OCI-LY7 (cell line): ENCODE data around the gene ALDH3A1. TPM values are rescaled to one million over a fixed set of nuclear protein-coding genes. Genes with fewer than 3 reads are reported as not detected.

Source experiments
- BruUV-seq: library from RNA; stranded (reverse); fragments of 400-500 nt; replicated peaks from 2 replicates; lab custom pipeline; 2021; lab: Mats Ljungman, UMichigan
- CTCF ChIA-PET: fragments of 300-600 bp; sonication (Branson Sonifier 250); formaldehyde crosslinking; loops from one replicate; lab custom pipeline; 2022; ENCODE audit warnings: antibody characterized with exemption; ENCODE audit not compliant: unreplicated experiment; lab: Charles Lee
- POLR2A ChIA-PET: fragments of 300-600 bp; sonication (Branson Sonifier 250); formaldehyde crosslinking; loops from one replicate; lab custom pipeline; 2022; ENCODE audit warnings: antibody characterized with exemption; lab: Charles Lee
- DNase-seq: peaks from one replicate; pipeline ENCODE4 v3.0.0-alpha.2; 2015; ENCODE audit warnings: low spot score
- H2AFZ ChIP-seq: fragments of 200-600 bp; sonication (generic), shearing (Covaris generic); 2 replicates; pipeline ENCODE4 v1.6.1; 2014; ENCODE audit warnings: mild to moderate bottlenecking, antibody characterized with exemption, low read length, moderate library complexity
- H3K27ac ChIP-seq: fragments of 200-600 bp; sonication (generic); 2 replicates; pipeline ENCODE4 v1.5.1; 2014; ENCODE audit warnings: mixed run types, low read depth, mild to moderate bottlenecking, moderate library complexity, low read length, inconsistent platforms; ENCODE audit not compliant: poor library complexity, severe bottlenecking
- H3K36me3 ChIP-seq: fragments of 200-600 bp; sonication (generic); 2 replicates; pipeline ENCODE4 v1.6.1; 2014; ENCODE audit warnings: mild to moderate bottlenecking, antibody characterized with exemption, low read length, moderate library complexity, mixed read lengths; ENCODE audit not compliant: insufficient read depth
- H3K4me1 ChIP-seq: fragments of 200-600 bp; sonication (generic); 2 replicates; pipeline ENCODE4 v1.5.1; 2014; ENCODE audit warnings: mild to moderate bottlenecking, low read length; ENCODE audit not compliant: insufficient read depth, poor library complexity, severe bottlenecking
- H3K4me2 ChIP-seq: fragments of 200-600 bp; sonication (generic); 2 replicates; pipeline ENCODE4 v1.6.1; 2014; ENCODE audit warnings: mild to moderate bottlenecking, low read length
- H3K4me3 ChIP-seq: fragments of 200-600 bp; sonication (generic); 2 replicates; pipeline ENCODE4 v1.5.1; 2014; ENCODE audit warnings: mild to moderate bottlenecking, low read depth, low read length; ENCODE audit not compliant: poor library complexity, severe bottlenecking
- H3K79me2 ChIP-seq: fragments of 200-600 bp; sonication (generic); 2 replicates; pipeline ENCODE4 v1.6.1; 2016; ENCODE audit warnings: low read depth, mild to moderate bottlenecking, low read length, moderate library complexity, mixed read lengths; ENCODE audit not compliant: insufficient read depth
- H3K9me2 ChIP-seq: fragments of 200-600 bp; sonication (generic); 2 replicates; pipeline ENCODE4 v1.6.1; 2016; ENCODE audit warnings: mild to moderate bottlenecking, low read length, mixed read lengths; ENCODE audit not compliant: insufficient read depth
- H3K9me3 ChIP-seq: fragments of 200-600 bp; sonication (generic); 2 replicates; pipeline ENCODE4 v1.6.1; 2014; ENCODE audit warnings: mild to moderate bottlenecking, mixed run types, low read length, mixed read lengths
- H4K20me1 ChIP-seq: fragments of 200-600 bp; sonication (generic); 2 replicates; pipeline ENCODE4 v1.6.1; 2014; ENCODE audit warnings: mild to moderate bottlenecking, antibody characterized with exemption, low read length, moderate library complexity, mixed read lengths; ENCODE audit not compliant: insufficient read depth
- EZH2phosphoT487 ChIP-seq: fragments of 200-600 bp; sonication (generic); IDR thresholded peaks from 2 replicates; pipeline ENCODE4 v1.6.1; 2018; ENCODE audit warnings: low read depth, borderline replicate concordance, mild to moderate bottlenecking, mixed run types, antibody characterized with exemption, low read length, moderate library complexity, mixed read lengths
- intact Hi-C: fragments of 100-400 bp; cut with micrococcal nuclease; formaldehyde crosslinking; loops from one replicate; pipeline ENCODE4 v1.10.0; 2022; ENCODE audit not compliant: unreplicated experiment
- total RNA-seq, 2 experiments: library from RNA; depleted of rRNA in 1 of 2; stranded (reverse); fragments of >200 nt in 1 of 2; shearing (Covaris generic) in 1 of 2; gene quantifications; 2 replicates each; pipeline ENCODE4 v1.2.3, GENCODE V29; 2014 to 2022
- TF ChIP-seq, protein P1 (sequence below): fragments of 200-600 bp; sonication (generic); conservative IDR thresholded peaks from 2 replicates; pipeline ENCODE4 v1.5.1; 2014; ENCODE audit warnings: mild to moderate bottlenecking, antibody characterized with exemption, low read length, moderate library complexity, mixed read lengths

The ALDH3A1 gene
- total RNA-seq, 2 experiments from 2014 or later: 0.16 TPM; not detected in 1

DNA sequence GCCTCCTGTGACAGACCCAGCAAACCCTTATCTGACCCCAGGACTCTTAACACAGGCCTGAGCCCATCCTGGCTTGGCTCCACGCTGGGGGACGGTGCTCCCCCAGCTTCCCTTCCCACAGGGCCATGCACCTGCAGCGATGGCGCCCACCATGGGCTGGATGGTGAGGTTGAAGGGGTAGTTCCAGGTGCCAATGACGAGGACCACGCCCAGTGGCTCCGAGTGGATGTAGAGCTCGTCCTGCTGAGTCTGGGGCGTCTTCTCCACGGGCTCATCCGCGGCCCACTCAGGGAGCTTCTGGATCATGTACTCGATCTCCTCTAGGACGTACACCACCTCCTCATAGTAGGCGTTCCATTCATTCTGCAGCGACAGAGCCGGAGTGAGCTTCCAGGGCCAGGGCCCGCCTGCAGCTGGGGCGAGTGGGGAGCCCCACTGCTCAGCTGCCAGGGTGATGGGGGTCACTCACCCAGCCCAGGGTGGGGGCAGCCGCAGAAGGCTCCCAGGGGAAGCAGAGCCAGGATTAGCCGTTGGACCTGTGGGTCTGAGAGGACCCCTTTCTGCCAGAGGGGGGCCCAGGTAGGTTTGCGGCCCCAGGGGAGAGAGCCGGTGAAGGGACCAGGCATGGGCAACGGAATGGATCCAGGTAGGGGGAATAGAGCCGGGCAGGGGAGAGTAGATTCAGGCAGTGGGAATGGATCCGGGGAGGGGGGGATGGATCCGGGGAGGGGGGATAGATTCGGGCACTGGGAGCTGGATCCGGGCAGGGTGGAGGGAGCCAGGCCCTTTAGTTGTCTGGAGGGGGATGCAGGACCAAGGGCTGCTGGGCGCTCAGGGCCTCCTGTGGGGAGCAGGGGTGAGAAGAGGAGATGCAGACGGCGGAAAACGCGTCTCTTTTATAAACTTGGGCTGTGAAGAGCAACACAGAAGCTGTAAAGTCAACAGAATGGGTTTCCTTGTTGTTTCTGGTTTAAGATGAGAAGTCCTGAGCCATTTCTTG, 4.7 kb downstream of the ALDH3A1 start:
- intact Hi-C loops: no loop called here
- Histone ChIP-seq H3K79me2 (no peaks in the 10 kb centered on the region), H3K4me2 (no peak overlapping the region), H3K27ac (no peak overlapping the region), H3K36me3 (no peaks in the 10 kb centered on the region), H3K9me2 (no peaks in the 10 kb centered on the region), H3K4me1 (no peaks in the 10 kb centered on the region), H3K9me3 (no peaks in the 10 kb centered on the region), H2AFZ (no peak overlapping the region), H3K4me3 (no peak overlapping the region), H4K20me1 (no peaks in the 10 kb centered on the region)
- POLR2A ChIA-PET: interaction anchor here (1.1 kb wide), 1 partner anchor 16 kb away, joined by 3 read pairs; no protein-coding TSS in a partner anchor
- DNase-seq: no peak
- no TSS peak for BruUV-seq
- CTCF ChIA-PET: no interaction called here
- TF ChIP-seq, protein P1, sequence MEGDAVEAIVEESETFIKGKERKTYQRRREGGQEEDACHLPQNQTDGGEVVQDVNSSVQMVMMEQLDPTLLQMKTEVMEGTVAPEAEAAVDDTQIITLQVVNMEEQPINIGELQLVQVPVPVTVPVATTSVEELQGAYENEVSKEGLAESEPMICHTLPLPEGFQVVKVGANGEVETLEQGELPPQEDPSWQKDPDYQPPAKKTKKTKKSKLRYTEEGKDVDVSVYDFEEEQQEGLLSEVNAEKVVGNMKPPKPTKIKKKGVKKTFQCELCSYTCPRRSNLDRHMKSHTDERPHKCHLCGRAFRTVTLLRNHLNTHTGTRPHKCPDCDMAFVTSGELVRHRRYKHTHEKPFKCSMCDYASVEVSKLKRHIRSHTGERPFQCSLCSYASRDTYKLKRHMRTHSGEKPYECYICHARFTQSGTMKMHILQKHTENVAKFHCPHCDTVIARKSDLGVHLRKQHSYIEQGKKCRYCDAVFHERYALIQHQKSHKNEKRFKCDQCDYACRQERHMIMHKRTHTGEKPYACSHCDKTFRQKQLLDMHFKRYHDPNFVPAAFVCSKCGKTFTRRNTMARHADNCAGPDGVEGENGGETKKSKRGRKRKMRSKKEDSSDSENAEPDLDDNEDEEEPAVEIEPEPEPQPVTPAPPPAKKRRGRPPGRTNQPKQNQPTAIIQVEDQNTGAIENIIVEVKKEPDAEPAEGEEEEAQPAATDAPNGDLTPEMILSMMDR: no peak
- no peak for TF ChIP-seq EZH2phosphoT487

GRCh38 chr17:19742495-19742894, 5.6 kb downstream of the ALDH3A1 start:
- H3K27ac ChIP-seq: no peak overlapping the region
- no peak for DNase-seq
- no peaks in the 10 kb centered on the region for H3K36me3 ChIP-seq
- no peaks in the 10 kb centered on the region for H3K9me2 ChIP-seq
- no peaks in the 10 kb centered on the region for H3K9me3 ChIP-seq
- no peaks in the 10 kb centered on the region for H4K20me1 ChIP-seq
- H3K4me3 ChIP-seq: no peak overlapping the region
- ChIA-PET CTCF (no interaction called here), POLR2A (no interaction called here)
- no peak for TF ChIP-seq EZH2phosphoT487
- TF ChIP-seq, protein P1: no peak
- no peaks in the 10 kb centered on the region for H3K4me1 ChIP-seq
- H3K79me2 ChIP-seq: no peaks in the 10 kb centered on the region
- H3K4me2 ChIP-seq: no peak overlapping the region
- no TSS peak for BruUV-seq
- no peak overlapping the region for H2AFZ ChIP-seq
- intact Hi-C loops: no loop called here

GRCh38 chr17:19741832-19742457, 6.2 kb downstream of the ALDH3A1 start:
- TF ChIP-seq EZH2phosphoT487: no peak
- TF ChIP-seq, protein P1: no peak
- POLR2A ChIA-PET: no interaction called here
- no TSS peak for BruUV-seq

More at GRCh38 chr17:19741832-19742457, 6.2 kb downstream of the ALDH3A1 start:
- Histone ChIP-seq H3K9me3 (no peaks in the 10 kb centered on the region), H3K4me3 (no peak overlapping the region), H3K27ac (no peak overlapping the region), H3K36me3 (no peaks in the 10 kb centered on the region), H3K79me2 (no peaks in the 10 kb centered on the region), H3K4me2 (no peak overlapping the region), H3K4me1 (no peaks in the 10 kb centered on the region), H4K20me1 (no peaks in the 10 kb centered on the region), H3K9me2 (no peaks in the 10 kb centered on the region), H2AFZ (no peak overlapping the region)
- no peak for DNase-seq
- CTCF ChIA-PET: no interaction called here
- intact Hi-C loops: no loop called here
